ENCODE results near the gene PRR7. TPM values are rescaled to one million over a fixed set of nuclear protein-coding genes. Genes with fewer than 3 reads are reported as not detected.

PRR7 gene
- total RNA-seq, 1 donor from 2014 or later = 13.1 TPM

- no peak for TF ChIP-seq CTCF (IDR thresholded peaks at IDR 0.05; ENCODE audit: unreplicated experiment)
- H3K4me1 Mint-ChIP-seq (ENCODE audit: low read depth) = peaks cover 16% of the 10 kb centered on the region
- peaks cover 7% of the 10 kb centered on the region for H3K27me3 Mint-ChIP-seq
- DNase-seq (ENCODE audit: low spot score, unreplicated experiment) = no peak
- no peaks in the 10 kb centered on the region for H3K9me3 Mint-ChIP-seq (ENCODE audit: low read depth)
- H3K27ac Mint-ChIP-seq = peak overlapping the region; percentile 79
- peaks cover 1% of the 10 kb centered on the region for H3K36me3 Mint-ChIP-seq (ENCODE audit: insufficient read depth)
- H3K4me3 Mint-ChIP-seq (ENCODE audit: low read depth) = peak overlapping the region; percentile 12
Observed at GRCh38 chr5:177450667-177451424, 4.2 kb downstream of the PRR7 start.

DNA sequence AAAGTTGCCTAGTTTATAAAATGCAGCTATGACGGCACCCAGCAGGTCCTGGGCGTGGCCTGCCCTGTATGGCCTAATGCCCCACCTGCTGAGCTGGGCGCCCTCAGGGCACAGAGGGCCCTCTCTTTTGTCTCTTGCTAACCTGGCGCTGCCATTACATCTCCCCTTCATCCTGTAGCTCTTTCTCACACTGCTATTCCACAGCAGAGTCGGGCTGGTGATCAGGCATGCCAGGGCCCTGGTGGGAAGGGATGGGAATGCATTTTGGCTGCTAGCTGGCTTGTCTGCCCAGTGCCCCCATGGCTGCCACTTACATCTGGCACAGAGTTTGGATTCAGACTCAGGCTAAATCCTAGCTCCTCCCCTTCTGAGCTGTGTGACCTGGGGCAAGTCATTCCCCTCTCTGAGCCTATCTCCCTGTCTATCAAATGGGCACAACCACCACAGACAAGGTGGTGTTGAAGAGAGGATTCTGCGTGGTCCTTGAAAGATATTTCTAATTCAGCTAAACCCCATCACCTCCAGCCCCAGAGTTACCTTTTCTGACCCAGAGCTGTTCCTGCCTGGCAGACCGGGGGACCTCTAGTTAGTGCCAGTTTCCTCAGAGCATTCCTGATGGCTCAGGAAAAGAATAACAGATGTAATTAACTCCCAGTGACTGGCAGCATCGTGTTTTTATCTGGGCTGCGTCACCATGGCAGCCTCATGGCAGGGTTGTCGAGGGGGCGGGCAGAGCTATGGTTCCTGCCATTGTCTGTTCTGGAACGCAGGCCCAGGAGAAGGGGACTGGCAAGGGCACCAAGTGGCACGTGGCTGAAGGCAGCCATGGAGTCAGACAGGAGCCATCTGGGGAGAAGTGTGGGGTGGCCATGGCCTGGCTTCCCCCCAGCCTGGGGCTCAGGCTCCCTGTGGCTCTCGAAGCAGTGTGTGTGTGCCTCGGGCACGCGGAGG is 6.3 kb downstream of the PRR7 start:
- peaks cover 16% of the 10 kb centered on the region for H3K4me1 Mint-ChIP-seq (ENCODE audit: low read depth)
- DNase-seq (ENCODE audit: low spot score, unreplicated experiment) = no peak
- TF ChIP-seq CTCF (IDR thresholded peaks at IDR 0.05; ENCODE audit: unreplicated experiment) = peak; percentile 14
- no peaks in the 10 kb centered on the region for H3K9me3 Mint-ChIP-seq (ENCODE audit: low read depth)
- peaks cover 7% of the 10 kb centered on the region for H3K27me3 Mint-ChIP-seq
- no peak overlapping the region for H3K27ac Mint-ChIP-seq
- H3K4me3 Mint-ChIP-seq (ENCODE audit: low read depth) = peak overlapping the region; percentile 58
- peaks cover 8% of the 10 kb centered on the region for H3K36me3 Mint-ChIP-seq (ENCODE audit: insufficient read depth)

- no peak for TF ChIP-seq CTCF (IDR thresholded peaks at IDR 0.05; ENCODE audit: unreplicated experiment)
- Mint-ChIP-seq H3K9me3 (ENCODE audit: low read depth) (no peaks in the 10 kb centered on the region), H3K4me3 (ENCODE audit: low read depth) (peak overlapping the region; percentile 74), H3K27me3 (no peaks in the 10 kb centered on the region), H3K36me3 (ENCODE audit: insufficient read depth) (peaks cover 8% of the 10 kb centered on the region), H3K4me1 (ENCODE audit: low read depth) (peaks cover 10% of the 10 kb centered on the region), H3K27ac (peak overlapping the region; percentile 93)
- peak; percentile 45 for DNase-seq (ENCODE audit: low spot score, unreplicated experiment)
Observed at GRCh38 chr5:177453852-177454396, 7.3 kb downstream of the PRR7 start.

GRCh38 chr5:177454397-177455035 is 7.9 kb downstream of the PRR7 start:
- H3K27me3 Mint-ChIP-seq = no peaks in the 10 kb centered on the region
- peak; percentile 88 for TF ChIP-seq CTCF (IDR thresholded peaks at IDR 0.05; ENCODE audit: unreplicated experiment)
- H3K4me3 Mint-ChIP-seq (ENCODE audit: low read depth) = peak overlapping the region; percentile 78
- H3K9me3 Mint-ChIP-seq (ENCODE audit: low read depth) = no peaks in the 10 kb centered on the region
- peak; percentile 94 for DNase-seq (ENCODE audit: low spot score, unreplicated experiment)
- peaks cover 10% of the 10 kb centered on the region for H3K4me1 Mint-ChIP-seq (ENCODE audit: low read depth)
- H3K36me3 Mint-ChIP-seq (ENCODE audit: insufficient read depth) = peaks cover 8% of the 10 kb centered on the region
- no peak overlapping the region for H3K27ac Mint-ChIP-seq

Measured in progenitor cell of endocrine pancreas (in vitro differentiated cells).